Fibroblast of mammary gland (primary cell): ENCODE measurements around the gene P2RY12.
A peak's percentile ranks its signal among the peaks of the same experiment; 100 is the strongest.

Experiments
- DNase-seq: peaks from one replicate; pipeline ENCODE4 v3.0.0-alpha.2; 2010; ENCODE audit warnings: low read depth
- H3K4me3 ChIP-seq: 2 replicates; pipeline ENCODE4 v1.5.1; 2011; ENCODE audit warnings: low read depth, mild to moderate bottlenecking, low read length, moderate library complexity; ENCODE audit not compliant: control insufficient read depth
- CTCF ChIP-seq: conservative IDR thresholded peaks from 2 replicates; pipeline ENCODE4 v1.5.1; 2011; ENCODE audit warnings: low read depth, low read length, inconsistent platforms; ENCODE audit not compliant: control insufficient read depth, insufficient read depth

Gene P2RY12

GRCh38 chr3:151296226-151296625 is 88.3 kb downstream of the P2RY12 start:
- DNase-seq, result no peak
- TF ChIP-seq CTCF, result no peak
- H3K4me3 ChIP-seq, result no peak overlapping the region

- no peak for TF ChIP-seq CTCF
- H3K4me3 ChIP-seq, result no peak overlapping the region
- no peak for DNase-seq
Observed at GRCh38 chr3:151293127-151293526, 91.4 kb downstream of the P2RY12 start.

- no peak overlapping the region for H3K4me3 ChIP-seq
- peak; percentile 62 for TF ChIP-seq CTCF
- peak; percentile 60 for DNase-seq
Observed at GRCh38 chr3:151290673-151291072, 93.9 kb downstream of the P2RY12 start.

- TF ChIP-seq CTCF, result no peak
- no peak overlapping the region for H3K4me3 ChIP-seq
- DNase-seq, result no peak
Observed at GRCh38 chr3:151289445-151289844, 95.1 kb downstream of the P2RY12 start.
